COR-L47 (cell line): ENCODE measurements around the gene RASSF8.

Experiments
- DNase-seq: peaks from one replicate; lab custom pipeline; 2025; lab: John Stamatoyannopoulos, UW

RASSF8 gene

GRCh38 chr12:25958428-25959070 lies at the start of gene RASSF8:
RASSF8 (plus strand) TSS chr12:25958682; CDS start chr12:26055344, 96,662 bp downstream.
- DNase-seq = no peak

- no peak for DNase-seq
Observed at GRCh38 chr12:25914551-25914950, 43.9 kb upstream of the RASSF8 start.

GRCh38 chr12:25924491-25925001 lies 33.9 kb upstream of the RASSF8 start:
- no peak for DNase-seq

GRCh38 chr12:25925064-25925463 lies 33.4 kb upstream of the RASSF8 start:
- no peak for DNase-seq

GRCh38 chr12:25926536-25926935 lies 31.9 kb upstream of the RASSF8 start:
- no peak for DNase-seq

GRCh38 chr12:25929142-25929541 lies 29.3 kb upstream of the RASSF8 start:
- DNase-seq = no peak

GRCh38 chr12:25932971-25933370 lies 25.5 kb upstream of the RASSF8 start:
- DNase-seq = no peak

GRCh38 chr12:25934456-25934855 lies 24.0 kb upstream of the RASSF8 start:
- DNase-seq = no peak

- no peak for DNase-seq
Observed at GRCh38 chr12:25935355-25936144, 22.9 kb upstream of the RASSF8 start.

GRCh38 chr12:25937096-25937495 lies 21.4 kb upstream of the RASSF8 start:
- no peak for DNase-seq

GRCh38 chr12:25938581-25938980 lies 19.9 kb upstream of the RASSF8 start:
- DNase-seq = no peak

- no peak for DNase-seq
Observed at GRCh38 chr12:25939606-25940005, 18.9 kb upstream of the RASSF8 start.

- DNase-seq = no peak
Observed at GRCh38 chr12:25940886-25941285, 17.6 kb upstream of the RASSF8 start.

GRCh38 chr12:25942709-25943108 lies 15.8 kb upstream of the RASSF8 start:
- DNase-seq = no peak

- no peak for DNase-seq
Observed at GRCh38 chr12:25943940-25944339, 14.5 kb upstream of the RASSF8 start.

GRCh38 chr12:25949343-25949742 lies 9.1 kb upstream of the RASSF8 start:
- no peak for DNase-seq

GRCh38 chr12:25950329-25951115 lies 8.0 kb upstream of the RASSF8 start:
- no peak for DNase-seq

GRCh38 chr12:25957793-25958427 lies 572 bp upstream of the RASSF8 start:
- DNase-seq = no peak

- no peak for DNase-seq
Observed at GRCh38 chr12:25959071-25959961, 834 bp downstream of the RASSF8 start.

- no peak for DNase-seq
Observed at GRCh38 chr12:25960143-25960542, 1.7 kb downstream of the RASSF8 start.

GRCh38 chr12:25960961-25961360 lies 2.5 kb downstream of the RASSF8 start:
- DNase-seq = no peak
